Dermis blood vessel endothelial cell (primary cell): ENCODE data around the gene MAN1A1. TPM values are rescaled to one million over a fixed set of nuclear protein-coding genes. Genes with fewer than 3 reads are reported as not detected.
"Not testable (repeated sequence)": the region's sequence is repeated elsewhere in the genome, so short reads cannot be mapped to it uniquely, and the experiment has no call there.

Experiments used
- DNase-seq: peaks from one replicate; pipeline ENCODE4 v3.0.0; 2010
- total RNA-seq: library from RNA; depleted of rRNA; stranded (reverse); fragments of >200 nt; gene quantifications from 2 replicates; pipeline ENCODE4 v1.2.3, GENCODE V29; 2014

The MAN1A1 gene
- total RNA-seq, result 179 and 202 TPM in 2 replicates

DNA sequence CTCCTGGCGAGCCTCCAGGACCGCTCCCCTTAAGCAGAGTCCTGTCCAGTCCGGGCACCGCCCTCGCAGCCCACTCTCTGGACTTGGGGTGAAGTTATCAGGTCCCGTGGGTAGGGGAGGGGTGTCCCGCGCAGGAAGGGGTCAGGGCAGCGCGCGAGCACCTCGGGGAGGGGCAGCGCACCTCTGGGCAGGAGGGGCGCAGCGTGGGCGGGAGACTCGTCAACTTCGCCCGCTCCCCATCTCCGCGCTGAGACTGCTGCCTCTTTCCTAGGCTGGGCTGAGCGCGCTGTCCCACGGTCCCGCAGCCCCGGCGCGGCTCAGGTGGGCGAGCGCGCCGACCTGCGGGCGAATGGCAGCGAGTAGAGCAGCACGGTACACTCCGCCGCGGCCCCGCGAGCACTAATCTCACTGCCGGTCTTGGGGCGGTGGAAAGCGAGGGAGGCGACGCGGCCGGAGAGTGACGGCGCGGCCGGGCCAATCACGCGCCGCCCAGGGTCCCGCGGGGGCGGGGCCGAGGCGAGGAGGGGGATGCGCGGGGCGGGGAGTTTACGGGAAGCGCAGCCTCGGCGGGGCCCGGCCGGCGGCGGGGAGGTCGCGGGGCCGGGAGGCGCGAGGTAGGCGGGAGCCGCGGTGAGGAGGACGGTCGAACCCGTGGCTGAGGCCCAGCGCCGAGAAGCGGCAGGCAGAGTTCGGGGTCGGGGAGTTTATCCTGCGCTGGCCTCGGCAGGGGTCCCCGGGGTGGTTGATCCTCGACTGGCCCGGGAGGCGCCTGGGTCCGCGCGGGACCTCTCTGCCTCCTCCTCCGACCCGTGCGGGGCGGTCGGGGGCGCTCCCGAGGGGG is at the start of gene MAN1A1:
MAN1A1 (minus strand) TSS at position 401 of the 841 bp plus-strand sequence. CDS start 696 bp downstream, outside the sequence.
- peak; percentile 82 for DNase-seq

DNA sequence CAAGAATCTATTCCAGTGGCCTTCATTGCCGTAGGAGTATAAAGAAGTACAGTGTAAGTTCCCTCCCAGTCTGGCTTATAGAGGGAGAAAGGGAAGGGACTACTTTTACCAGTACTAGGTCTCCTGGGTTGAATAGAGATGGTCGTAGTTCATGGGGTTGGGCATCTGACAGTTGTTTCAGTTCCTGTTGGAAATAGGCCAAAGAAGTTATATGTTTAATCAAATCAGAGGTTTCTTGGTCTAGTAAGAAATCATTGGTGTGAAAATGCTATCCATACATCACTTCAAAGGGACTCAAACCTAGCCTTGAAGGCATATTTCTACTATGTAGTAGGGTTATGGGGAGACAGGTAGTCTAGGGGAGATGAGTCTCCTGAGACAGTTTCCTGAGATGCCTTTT is 45.6 kb upstream of the MAN1A1 start:
- DNase-seq, result no peak

DNA sequence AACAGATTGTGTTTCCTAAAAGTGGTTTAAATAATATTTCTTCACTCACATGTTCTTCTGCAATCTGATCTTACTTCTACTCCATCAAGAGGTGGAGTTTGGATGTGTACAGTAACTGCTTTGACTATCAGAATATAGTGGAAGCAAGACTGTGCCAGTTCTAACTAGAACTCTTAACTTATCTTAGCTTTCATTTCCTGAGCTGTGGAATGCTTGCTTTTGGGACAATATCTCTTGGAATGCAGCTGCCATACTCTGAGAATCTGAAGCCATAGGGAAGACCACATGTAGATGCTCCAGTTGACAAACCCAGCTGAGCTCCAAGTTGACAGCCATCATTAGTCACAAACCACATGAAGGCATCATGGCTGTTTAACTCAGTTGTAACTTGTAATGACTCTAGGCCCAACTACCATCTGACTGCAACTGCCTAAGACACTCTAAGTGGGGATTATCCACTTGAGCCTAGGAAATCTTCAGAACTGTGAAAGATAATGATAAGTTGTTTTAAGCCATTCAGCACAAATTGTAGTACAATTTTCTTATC is 40.8 kb upstream of the MAN1A1 start:
- DNase-seq, result no peak

DNA sequence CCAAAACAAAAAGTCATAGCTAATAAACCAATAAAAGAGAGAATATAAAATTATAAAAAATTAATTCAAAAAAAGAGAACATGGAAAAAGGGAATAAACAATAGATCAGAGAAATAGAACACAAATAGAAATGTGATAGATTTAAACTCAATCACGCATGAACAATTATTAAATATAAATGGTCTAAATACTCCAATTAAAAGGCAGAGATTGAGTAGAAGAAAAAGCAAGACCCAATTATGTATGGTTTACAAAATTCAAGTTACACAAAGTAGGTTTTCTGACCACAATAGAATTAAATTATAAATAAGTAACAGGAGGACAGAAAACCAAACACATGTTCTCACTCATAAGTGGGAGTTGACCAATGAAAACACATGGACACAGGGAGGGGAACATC is 36.4 kb upstream of the MAN1A1 start:
- DNase-seq, result no peak

DNA sequence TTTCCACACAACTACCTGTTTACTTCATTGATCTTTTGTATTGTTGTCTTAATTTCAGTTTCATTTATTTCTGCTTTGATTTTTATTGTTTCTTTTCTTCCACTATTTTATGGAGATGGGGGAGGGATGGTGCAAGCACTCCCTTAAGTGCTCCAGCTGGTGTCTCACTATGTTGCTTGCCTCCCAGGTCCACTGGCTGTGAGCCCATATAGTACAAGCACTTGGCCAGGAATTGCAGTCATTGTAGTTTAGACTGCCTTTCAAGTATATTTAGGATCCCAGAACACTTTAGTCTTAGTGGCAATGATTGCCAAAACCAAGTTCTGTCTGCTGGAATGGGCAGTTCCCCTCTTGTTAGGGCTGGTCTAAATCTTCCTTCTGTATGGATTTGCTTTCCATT is 34.9 kb upstream of the MAN1A1 start:
- no peak for DNase-seq

DNA sequence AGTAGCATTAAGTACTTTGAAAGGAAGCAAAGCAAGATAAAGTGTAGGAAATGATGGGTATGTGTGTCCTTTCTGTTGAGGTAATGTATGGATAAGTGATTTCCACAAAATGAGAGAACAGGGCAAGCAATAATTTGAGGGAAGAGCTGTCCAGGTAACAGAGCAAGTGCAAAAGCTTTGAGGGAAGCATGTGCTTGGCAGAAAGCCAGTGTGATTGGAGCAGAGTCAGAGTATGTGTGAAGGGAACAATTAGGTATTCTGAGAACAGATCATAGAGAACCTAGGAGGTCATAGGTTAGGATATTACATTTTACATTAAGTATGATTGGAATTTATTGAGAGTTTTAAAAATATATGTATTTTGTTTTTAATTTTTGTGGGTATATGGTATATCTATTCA is 30.2 kb upstream of the MAN1A1 start:
- DNase-seq, result no peak

DNA sequence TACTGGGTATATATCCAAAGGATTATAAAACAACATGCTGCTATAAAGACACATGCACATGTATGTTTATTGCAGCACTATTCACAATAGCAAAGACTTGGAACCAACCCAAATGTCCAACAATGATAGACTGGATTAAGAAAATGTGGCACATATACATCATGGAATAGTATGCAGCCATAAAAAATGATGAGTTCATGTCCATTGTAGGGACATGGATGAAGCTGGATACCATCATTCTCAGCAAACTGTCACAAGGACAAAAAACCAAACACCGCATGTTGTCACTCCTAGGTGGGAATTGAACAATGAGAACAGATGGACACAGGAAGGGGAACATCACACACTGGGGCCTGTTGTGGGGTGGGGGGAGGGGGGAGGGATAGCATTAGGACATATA is 27.5 kb upstream of the MAN1A1 start:
- DNase-seq, result not testable (repeated sequence)

DNA sequence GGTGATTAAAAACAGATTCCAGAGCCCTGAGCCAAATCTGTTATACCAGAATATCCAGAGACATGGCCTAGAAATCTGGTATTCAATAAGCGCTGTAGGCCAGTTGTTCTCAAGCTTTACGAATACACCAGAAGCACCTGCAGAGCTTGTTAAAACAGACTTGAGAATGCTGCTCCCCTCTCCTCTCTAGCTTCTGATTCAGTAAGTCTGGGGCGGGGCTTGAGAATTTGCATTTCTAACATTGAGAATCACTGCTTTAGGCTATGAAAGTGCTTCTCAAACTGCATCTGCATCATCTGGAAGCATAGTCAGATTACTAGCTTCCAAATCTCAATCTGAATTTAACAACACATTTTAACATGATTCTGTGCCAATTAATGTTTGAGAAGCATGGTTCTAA is 20.5 kb upstream of the MAN1A1 start:
- no peak for DNase-seq

DNA sequence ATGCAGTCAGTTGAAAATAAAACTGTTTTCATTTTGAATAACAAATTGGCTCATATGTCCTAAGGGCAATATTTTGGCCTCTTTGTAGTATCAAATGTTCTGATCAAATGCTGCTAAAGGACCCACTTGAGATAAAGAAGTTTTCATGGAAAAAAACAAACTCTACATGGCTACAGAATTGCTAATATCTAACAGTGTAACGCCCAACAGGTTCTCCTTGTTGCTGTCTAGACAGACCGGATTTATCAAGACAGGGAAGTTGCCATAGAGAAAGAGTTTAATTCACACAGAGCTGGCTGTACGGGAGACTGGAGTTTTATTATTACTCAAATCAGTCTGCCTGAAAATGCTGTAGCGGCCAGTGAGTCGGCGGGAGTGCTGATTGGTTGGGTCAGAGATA is 19.4 kb upstream of the MAN1A1 start:
- no peak for DNase-seq

DNA sequence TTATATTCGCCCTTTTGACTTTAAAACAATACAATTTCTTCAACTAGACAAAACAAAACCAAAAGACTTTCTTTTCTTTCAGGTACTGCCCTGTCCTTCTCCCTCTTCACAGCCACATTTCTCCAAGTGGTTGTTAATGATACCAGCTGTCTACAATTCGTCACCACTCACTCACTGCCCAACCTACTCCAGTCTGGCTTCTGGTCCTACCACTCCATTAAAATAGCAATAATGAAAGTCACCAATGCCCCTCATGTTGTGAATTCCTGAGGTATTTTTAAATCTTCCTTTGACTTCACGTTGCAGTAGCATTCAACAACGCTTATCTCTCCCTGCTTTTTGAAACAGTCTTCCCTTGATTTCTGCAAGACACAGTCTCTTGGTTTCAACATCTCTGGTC is 11.6 kb upstream of the MAN1A1 start:
- DNase-seq, result no peak

DNA sequence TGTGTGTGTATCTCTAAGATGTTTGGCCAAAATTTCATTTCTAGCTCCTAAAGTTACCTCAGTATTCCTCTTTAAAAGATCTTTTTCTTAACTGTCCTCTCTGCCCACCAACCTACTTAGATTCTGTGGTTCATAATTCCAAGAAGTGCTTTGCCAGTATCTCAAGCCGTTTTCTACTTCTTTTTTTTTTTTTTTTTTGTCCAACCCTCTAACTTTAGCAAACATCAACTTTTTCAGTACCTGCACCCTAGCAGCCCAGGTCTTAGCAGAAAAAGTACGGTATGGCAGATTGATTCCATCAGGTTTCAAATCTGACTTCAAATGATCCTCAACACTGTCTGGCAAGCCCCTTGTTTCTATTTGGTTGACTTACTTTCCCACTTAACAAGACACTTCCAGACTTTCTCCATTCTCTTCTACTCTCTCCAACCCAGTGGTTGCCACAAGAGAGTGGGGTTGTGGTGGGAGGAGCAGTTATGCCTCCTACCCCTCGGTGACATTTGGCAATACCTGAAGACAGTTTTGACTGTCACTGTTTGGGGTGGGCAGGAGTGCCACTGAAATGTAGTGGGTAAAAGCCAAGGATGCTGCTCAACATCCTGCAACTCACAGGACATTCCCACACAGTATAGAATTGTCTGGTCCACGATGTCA is 10.8 kb upstream of the MAN1A1 start:
- DNase-seq, result no peak

DNA sequence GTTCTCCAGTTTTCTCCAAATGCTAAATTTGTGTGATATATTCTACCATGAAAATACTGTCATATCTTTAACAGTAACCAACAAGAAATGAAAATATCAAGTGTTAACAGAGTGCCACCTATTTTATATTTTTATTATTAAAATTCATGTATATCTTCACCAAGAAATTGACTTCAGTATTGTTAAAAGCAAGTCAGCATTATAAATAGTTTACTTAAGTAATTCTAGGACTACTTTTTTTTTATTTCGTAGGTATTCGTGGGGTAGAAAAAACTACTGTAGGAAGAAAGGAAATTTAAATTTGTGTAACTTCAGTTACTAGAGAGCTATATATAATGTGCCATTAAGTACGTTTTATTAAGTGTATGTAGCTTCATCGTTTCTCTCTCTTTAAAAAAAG is 6.3 kb upstream of the MAN1A1 start:
- DNase-seq, result no peak

DNA sequence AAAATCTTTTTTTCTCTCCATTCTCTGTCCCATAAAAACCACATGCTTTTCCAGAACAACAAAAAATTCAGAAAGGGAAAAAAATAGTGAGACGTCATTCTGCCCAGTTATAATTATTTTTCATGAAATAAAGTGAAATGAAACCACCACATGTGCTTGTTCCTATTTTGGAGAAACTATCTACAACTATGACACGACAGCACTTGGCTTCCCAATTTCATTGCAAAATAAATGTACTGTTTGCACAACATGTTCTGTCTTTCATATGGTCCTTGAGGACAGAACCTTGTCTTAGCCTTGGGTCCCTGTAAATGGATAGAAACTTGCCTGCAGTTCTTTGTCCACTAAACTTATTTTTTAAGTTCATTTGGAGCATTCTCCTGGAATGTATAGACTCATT is 5.6 kb upstream of the MAN1A1 start:
- DNase-seq, result no peak

DNA sequence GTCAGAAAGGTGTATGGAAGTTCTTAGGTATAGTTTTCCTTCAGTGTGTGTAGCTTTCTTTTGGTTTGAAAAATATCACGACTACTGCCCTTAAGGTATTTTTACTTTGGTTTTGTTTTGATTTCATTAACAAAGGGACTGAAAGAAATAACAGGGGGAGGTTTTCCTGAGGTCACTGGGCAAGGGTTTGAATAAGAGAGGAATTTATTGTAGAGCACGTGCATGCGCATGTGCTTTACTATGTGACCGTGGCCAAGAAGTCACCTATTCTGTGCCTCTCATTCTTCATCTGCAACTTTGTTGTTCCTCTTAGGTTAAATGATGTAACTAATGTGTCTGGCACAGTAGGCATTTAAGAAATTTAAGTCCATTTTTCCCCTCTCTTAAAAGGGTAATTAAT is 4.1 kb upstream of the MAN1A1 start:
- DNase-seq, result no peak

DNA sequence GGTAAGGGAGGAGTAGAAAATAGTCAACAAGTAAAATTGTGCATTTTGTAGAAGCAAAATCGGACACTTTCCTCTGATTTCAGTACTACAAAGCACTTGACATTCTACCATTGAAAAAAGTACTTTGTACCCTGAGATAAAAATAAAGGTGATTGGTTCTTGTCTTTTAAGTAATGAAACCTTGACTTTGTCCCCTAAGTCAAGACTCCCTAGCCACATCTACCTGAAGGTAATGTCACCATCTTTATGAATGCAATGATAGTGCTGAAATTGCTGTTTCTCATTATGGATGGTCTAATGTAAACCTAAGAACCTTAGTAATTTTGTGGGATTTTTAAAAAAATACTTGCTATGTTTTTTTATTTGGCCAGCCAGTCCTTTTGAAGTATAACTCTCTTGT is 2.4 kb upstream of the MAN1A1 start:
- DNase-seq, result no peak

DNA sequence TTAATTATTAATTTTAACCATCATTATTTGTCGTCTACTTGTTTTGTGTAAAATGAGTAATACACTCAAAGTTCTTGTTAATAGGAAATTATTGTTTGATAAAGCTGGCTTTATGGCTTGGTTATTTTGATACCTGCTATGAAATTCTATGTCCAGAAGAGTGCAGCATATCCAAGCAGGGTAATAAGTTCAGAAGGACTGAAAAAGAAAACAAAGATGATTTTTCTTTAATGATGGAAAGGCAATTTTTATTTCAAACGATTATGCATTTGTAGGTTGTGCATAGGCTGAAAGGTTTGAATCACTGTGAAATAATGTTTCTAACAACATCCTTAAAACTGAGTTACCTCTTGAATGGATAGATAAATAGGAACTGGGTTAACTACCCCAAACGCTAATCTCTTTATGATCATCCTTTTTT is 1.4 kb upstream of the MAN1A1 start:
- DNase-seq, result peak; percentile 37

DNA sequence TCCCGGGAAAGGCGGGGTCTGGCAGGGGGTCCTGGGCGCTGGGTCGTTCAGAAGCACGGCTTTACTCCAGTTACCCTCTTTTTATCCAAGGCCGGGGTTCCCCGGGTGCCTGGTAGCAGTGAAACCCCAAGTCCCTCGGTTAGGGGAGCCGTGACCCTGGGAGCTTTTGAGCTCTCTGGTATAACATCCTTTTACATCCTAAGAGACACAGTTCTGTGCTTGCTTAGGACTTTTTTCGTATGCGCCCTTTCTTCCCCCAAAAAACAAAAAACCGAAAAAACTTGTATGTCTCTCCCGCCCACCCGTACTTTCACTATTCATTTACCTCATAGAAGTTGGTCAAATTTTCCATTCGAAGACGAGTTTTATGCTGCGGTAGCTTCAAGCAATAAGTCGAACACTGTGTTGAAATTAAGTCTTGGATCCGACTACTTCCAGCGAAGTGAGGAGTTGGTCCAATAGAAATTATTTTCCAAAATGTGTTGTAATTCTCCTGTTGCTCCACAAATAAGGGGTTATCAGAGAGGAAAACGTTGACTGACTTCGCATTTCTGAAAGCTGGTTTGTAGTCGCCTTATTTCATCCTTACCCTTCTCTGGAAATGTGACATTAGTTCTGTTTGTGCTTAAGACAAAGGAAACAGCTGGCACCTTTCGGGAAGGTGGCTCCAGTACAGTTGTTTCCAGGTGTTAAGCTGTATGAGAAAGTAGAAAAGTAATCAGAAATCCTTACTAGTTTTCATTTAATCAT is 816 bp upstream of the MAN1A1 start:
- peak; percentile 55 for DNase-seq

DNA sequence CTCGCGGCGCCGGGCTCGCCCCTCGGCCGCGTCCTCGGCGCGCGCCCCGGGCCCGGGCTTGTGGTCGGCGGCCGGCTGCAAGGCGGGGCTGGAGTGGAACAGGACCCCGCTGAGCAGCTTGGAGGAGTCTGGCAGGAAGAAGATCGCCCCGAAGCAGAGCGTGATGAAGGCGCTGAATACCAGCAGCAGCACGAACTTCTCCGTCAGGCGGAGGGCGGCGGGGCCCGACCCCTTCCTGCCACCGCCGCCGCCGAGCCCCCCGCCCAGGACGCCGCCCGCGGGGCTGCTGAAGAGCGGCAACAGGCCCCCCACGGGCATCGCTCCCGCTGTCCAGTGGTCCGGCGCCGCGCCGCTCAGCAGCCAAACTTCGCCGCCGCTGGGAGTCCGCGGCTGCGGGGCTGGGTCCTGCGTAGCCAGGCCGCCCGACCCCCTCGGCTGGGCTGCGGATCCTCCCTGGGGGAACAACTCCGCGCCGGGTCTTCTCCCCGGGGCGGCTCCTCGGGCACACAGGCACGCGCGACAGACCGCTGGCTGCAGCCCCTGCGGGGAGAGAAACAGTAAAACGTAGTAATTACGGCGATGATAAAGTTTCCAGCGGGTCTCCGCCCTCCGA is 707 bp downstream of the MAN1A1 start:
- DNase-seq, result peak; percentile 20

DNA sequence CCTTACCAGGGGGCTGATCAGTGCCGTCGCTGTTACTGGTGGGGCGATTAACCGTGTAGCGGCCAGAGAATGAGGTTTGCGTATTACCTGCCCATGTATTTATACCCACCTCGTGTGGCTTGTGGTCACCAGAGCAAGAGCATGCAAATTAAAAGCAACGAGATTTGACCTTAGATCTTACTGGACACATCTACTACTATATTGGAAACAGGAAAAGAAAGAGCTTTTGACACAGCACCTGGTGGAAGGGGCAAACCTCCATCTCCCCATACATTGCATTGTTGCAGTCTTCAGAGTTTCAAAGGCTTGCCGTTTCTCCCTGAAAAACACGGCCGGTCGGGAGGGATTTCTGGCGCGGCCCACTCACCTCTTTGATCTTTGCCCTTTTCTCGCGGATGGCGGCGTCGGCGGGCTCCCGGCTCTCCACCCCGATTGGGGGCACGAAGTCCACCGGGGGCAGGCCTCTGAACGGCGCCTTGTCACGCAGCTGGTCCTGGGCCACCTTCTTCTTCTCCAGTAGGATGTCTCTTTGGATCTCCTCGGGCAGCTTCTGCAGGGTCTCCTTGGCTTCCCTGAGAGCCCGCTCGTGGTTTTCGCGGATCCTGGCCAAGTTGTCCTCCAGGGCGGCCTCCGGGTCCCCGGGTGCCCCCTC is 1.3 kb downstream of the MAN1A1 start:
- DNase-seq, result peak; percentile 5

DNA sequence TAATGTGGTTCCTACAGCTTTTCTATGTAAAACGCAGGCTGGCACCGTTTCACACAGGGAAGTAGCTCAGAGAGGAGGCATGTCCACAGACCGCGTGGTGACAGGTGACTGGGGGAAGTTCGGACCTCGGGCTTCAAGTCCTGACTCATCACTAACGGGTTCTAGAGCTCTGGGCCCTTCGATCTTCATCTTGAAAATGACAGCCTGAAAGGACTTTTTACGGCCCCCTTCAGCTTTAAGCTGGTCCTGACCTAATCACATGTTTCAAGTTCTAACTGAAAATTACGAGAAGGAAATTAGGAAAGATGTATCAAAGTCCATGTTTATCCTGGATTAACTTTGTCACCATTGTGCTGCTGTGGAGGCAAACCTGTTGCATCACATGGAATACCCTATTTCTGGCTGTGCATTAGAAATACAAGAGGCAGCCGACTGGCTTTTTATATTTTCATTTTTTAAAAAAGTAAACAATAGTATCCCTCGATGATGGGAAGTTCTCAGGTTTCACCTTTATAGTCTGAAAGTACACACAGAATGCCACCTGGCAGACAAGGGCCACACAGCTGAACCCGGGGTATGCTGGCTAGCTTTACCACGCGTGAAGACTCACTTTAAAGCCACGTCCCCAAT is 2.0 kb downstream of the MAN1A1 start:
- DNase-seq, result peak; percentile 17

DNA sequence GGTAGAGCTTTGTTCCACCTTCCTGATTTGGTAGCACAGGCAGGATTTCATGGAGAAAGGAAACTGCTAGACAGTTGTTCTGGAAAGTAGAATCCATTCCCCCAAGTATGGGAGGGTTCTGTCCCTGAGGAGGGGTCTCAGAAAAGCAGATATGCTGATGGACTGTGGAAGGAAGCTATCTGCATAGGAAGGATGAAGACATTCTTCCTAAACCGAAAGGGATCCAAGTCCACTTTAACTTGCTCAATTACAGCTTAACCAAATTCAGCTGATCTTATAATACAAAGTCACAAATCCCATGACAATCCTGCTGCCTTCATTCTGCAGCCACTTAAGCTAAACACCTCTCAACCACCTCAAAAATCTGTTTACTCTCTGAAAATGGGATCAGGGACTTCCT is 2.6 kb downstream of the MAN1A1 start:
- no peak for DNase-seq

DNA sequence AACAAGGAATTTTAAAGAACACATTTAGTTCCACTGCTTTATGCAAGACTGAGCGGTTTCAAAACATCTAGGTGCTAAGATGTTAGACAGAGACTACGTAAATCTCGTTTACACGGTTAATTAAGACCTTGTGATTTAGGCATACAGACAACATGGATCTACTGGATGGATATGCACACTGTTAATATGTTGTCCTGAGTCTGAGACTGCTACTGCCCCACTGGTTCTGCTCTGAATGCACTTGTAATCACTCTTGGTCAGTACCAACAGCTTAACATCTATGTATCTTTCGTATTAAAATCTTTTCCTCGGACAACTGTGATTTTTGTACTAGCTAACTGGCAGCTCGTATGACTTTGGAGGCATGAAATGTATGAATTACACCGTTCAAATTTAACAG is 3.1 kb downstream of the MAN1A1 start:
- DNase-seq, result no peak
